ENCODE results near the gene RIC1.

RIC1 gene

GRCh38 chr9:5787220-5787619 lies 158.3 kb downstream of the RIC1 start:
- DNase-seq (ENCODE audit: insufficient read length, low spot score) (no peak), FAIRE-seq (no peak)
- no peak for TF ChIP-seq CTCF (IDR thresholded peaks at IDR 0.05; ENCODE audit: insufficient read depth, missing control alignments)

GRCh38 chr9:5787759-5788302 lies 158.9 kb downstream of the RIC1 start:
- FAIRE-seq (no peak), DNase-seq (ENCODE audit: insufficient read length, low spot score) (no peak)
- TF ChIP-seq CTCF (IDR thresholded peaks at IDR 0.05; ENCODE audit: insufficient read depth, missing control alignments), result no peak

GRCh38 chr9:5789489-5789888 lies 160.6 kb downstream of the RIC1 start:
- FAIRE-seq (no peak), DNase-seq (ENCODE audit: insufficient read length, low spot score) (no peak)
- no peak for TF ChIP-seq CTCF (IDR thresholded peaks at IDR 0.05; ENCODE audit: insufficient read depth, missing control alignments)

GRCh38 chr9:5790923-5791322 lies 162.0 kb downstream of the RIC1 start:
- FAIRE-seq, result no peak
- DNase-seq (ENCODE audit: insufficient read length, low spot score), result no peak
- TF ChIP-seq CTCF (IDR thresholded peaks at IDR 0.05; ENCODE audit: insufficient read depth, missing control alignments), result no peak

GRCh38 chr9:5791870-5792269 lies 163.0 kb downstream of the RIC1 start:
- DNase-seq (ENCODE audit: insufficient read length, low spot score) (no peak), FAIRE-seq (no peak)
- no peak for TF ChIP-seq CTCF (IDR thresholded peaks at IDR 0.05; ENCODE audit: insufficient read depth, missing control alignments)

- FAIRE-seq (no peak), DNase-seq (ENCODE audit: insufficient read length, low spot score) (no peak)
- no peak for TF ChIP-seq CTCF (IDR thresholded peaks at IDR 0.05; ENCODE audit: insufficient read depth, missing control alignments)
These were observed 164.9 kb downstream of the RIC1 start for GRCh38 chr9:5793812-5794211.

- FAIRE-seq (no peak), DNase-seq (ENCODE audit: insufficient read length, low spot score) (no peak)
- TF ChIP-seq CTCF (IDR thresholded peaks at IDR 0.05; ENCODE audit: insufficient read depth, missing control alignments), result no peak
These were observed 167.4 kb downstream of the RIC1 start for GRCh38 chr9:5796298-5796697.
